HEK293 (cell line): Measurements from ENCODE around the gene HOXC5.
A peak's percentile ranks its signal among the peaks of the same experiment; 100 is the strongest.

ENCODE experiments used
- CTCF ChIA-PET: fragments of 350-600 bp; formaldehyde crosslinking; extraction: SDS; loops from one replicate; lab custom pipeline; 2021; ENCODE audit warnings: antibody characterized with exemption; lab: Yijun Ruan, JAX
- POLR2A ChIA-PET: fragments of 300-600 bp; formaldehyde crosslinking; extraction: SDS; loops from one replicate; lab custom pipeline; 2020; ENCODE audit warnings: antibody characterized with exemption, inconsistent platforms; lab: Yijun Ruan, JAX
- H3K27ac ChIP-seq: fragments of 200-500 bp; sonication (Bioruptor generic); 2 replicates; pipeline ENCODE4 v1.5.1; 2014; ENCODE audit warnings: low read depth, low read length, control low read depth, inconsistent platforms; ENCODE audit errors: extremely low read depth
- H3K36me3 ChIP-seq, 2 experiments: fragments of 200-500 bp in 1 of 2; sonication (Bioruptor generic) in 1 of 2; 1 replicate in 1 of 2; 2 replicates in 1 of 2; pipeline ENCODE4 v1.5.1; 2014 to 2017; ENCODE audit warnings: inconsistent platforms in 2 of 2, low read length in 2 of 2; ENCODE audit not compliant: control insufficient read depth in 2 of 2, insufficient read depth in 1 of 2
- H3K4me1 ChIP-seq: fragments of 200-500 bp; sonication (Bioruptor generic); 2 replicates; pipeline ENCODE4 v1.5.1; 2014; ENCODE audit warnings: mild to moderate bottlenecking, low read length, inconsistent platforms; ENCODE audit not compliant: control insufficient read depth, insufficient read depth
- H3K4me3 ChIP-seq: 2 replicates; pipeline ENCODE4 v1.5.1; 2011; ENCODE audit warnings: low read depth, mild to moderate bottlenecking, control low read depth, low read length, moderate library complexity
- H3K9me3 ChIP-seq: fragments of 200-500 bp; sonication (Bioruptor generic); 2 replicates; pipeline ENCODE4 v1.5.1; 2014; ENCODE audit warnings: low read depth, low read length, inconsistent platforms; ENCODE audit not compliant: control insufficient read depth, insufficient read depth
- HOXC10 ChIP-seq: sonication (generic); formaldehyde crosslinking; IDR thresholded peaks from 2 replicates; pipeline ENCODE4 v1.8.1; 2023; ENCODE audit warnings: mild to moderate bottlenecking, missing genetic modification reagents
- KLF17 ChIP-seq: fragments of 450-650 bp; formaldehyde crosslinking; IDR thresholded peaks from 2 replicates; pipeline ENCODE4 v1.5.1; 2016; ENCODE audit warnings: missing biosample characterization, missing genetic modification characterization
- KLF8 ChIP-seq: fragments of 450-650 bp; formaldehyde crosslinking; IDR thresholded peaks from 2 replicates; pipeline ENCODE4 v1.5.1; 2016; ENCODE audit warnings: missing biosample characterization, missing genetic modification characterization
- MZF1 ChIP-seq: fragments of 450-650 bp; formaldehyde crosslinking; IDR thresholded peaks from 2 replicates; pipeline ENCODE4 v1.5.1; 2017; ENCODE audit warnings: missing biosample characterization, missing genetic modification characterization, borderline replicate concordance
- PATZ1 ChIP-seq: fragments of 450-650 bp; formaldehyde crosslinking; IDR thresholded peaks from 2 replicates; pipeline ENCODE4 v1.5.1; 2016; ENCODE audit warnings: missing biosample characterization, missing genetic modification characterization
- PRDM6 ChIP-seq: fragments of 450-650 bp; formaldehyde crosslinking; IDR thresholded peaks from 2 replicates; pipeline ENCODE4 v1.5.1; 2017; ENCODE audit warnings: missing biosample characterization, missing genetic modification characterization
- ZBTB10 ChIP-seq: fragments of 450-650 bp; formaldehyde crosslinking; IDR thresholded peaks from 2 replicates; pipeline ENCODE4 v1.5.1; 2016; ENCODE audit warnings: missing biosample characterization, missing genetic modification characterization
- ZBTB17 ChIP-seq: fragments of 450-650 bp; formaldehyde crosslinking; IDR thresholded peaks from 2 replicates; pipeline ENCODE4 v1.5.1; 2016; ENCODE audit warnings: missing biosample characterization, missing genetic modification characterization
- ZBTB20 ChIP-seq: fragments of 450-650 bp; formaldehyde crosslinking; IDR thresholded peaks from 2 replicates; pipeline ENCODE4 v1.5.1; 2016; ENCODE audit warnings: missing biosample characterization, missing genetic modification characterization
- ZNF114 ChIP-seq: fragments of 450-650 bp; formaldehyde crosslinking; IDR thresholded peaks from 2 replicates; pipeline ENCODE4 v1.5.0; 2017; ENCODE audit warnings: missing biosample characterization, missing genetic modification characterization
- ZNF132 ChIP-seq: fragments of 450-650 bp; formaldehyde crosslinking; IDR thresholded peaks from 2 replicates; pipeline ENCODE4 v1.5.1; 2017; ENCODE audit warnings: missing biosample characterization, missing genetic modification characterization, borderline replicate concordance
- ZNF239 ChIP-seq: fragments of 450-650 bp; formaldehyde crosslinking; IDR thresholded peaks from 2 replicates; pipeline ENCODE4 v1.5.1; 2016; ENCODE audit warnings: missing biosample characterization, missing genetic modification characterization
- ZNF335 ChIP-seq: fragments of 450-650 bp; formaldehyde crosslinking; conservative IDR thresholded peaks from 2 replicates; pipeline ENCODE4 v1.5.1; 2016; ENCODE audit warnings: missing biosample characterization, missing genetic modification characterization
- ZNF366 ChIP-seq: fragments of 450-650 bp; formaldehyde crosslinking; conservative IDR thresholded peaks from 2 replicates; pipeline ENCODE4 v1.5.1; 2016; ENCODE audit warnings: missing biosample characterization, missing genetic modification characterization
- ZNF394 ChIP-seq: fragments of 450-650 bp; formaldehyde crosslinking; IDR thresholded peaks from 2 replicates; pipeline ENCODE4 v1.5.1; 2016; ENCODE audit warnings: missing biosample characterization, missing genetic modification characterization, mild to moderate bottlenecking, moderate library complexity, borderline replicate concordance
- ZNF423 ChIP-seq: fragments of 450-650 bp; formaldehyde crosslinking; IDR thresholded peaks from 2 replicates; pipeline ENCODE4 v1.5.1; 2016; ENCODE audit warnings: missing biosample characterization, missing genetic modification characterization
- ZNF488 ChIP-seq: fragments of 450-650 bp; formaldehyde crosslinking; IDR thresholded peaks from 2 replicates; pipeline ENCODE4 v1.5.1; 2016; ENCODE audit warnings: missing biosample characterization, missing genetic modification characterization
- ZNF530 ChIP-seq: fragments of 450-650 bp; formaldehyde crosslinking; IDR thresholded peaks from 2 replicates; pipeline ENCODE4 v1.5.1; 2016; ENCODE audit warnings: low read depth, missing biosample characterization, missing genetic modification characterization
- ZNF600 ChIP-seq: fragments of 450-650 bp; formaldehyde crosslinking; IDR thresholded peaks from 2 replicates; pipeline ENCODE4 v1.5.1; 2016; ENCODE audit warnings: missing biosample characterization, missing genetic modification characterization
- ZNF624 ChIP-seq: fragments of 450-650 bp; formaldehyde crosslinking; IDR thresholded peaks from 2 replicates; pipeline ENCODE4 v1.5.1; 2017; ENCODE audit warnings: missing biosample characterization, missing genetic modification characterization
- ZNF692 ChIP-seq: fragments of 450-650 bp; formaldehyde crosslinking; IDR thresholded peaks from 2 replicates; pipeline ENCODE4 v1.5.1; 2016; ENCODE audit warnings: missing biosample characterization, missing genetic modification characterization
- ZNF785 ChIP-seq: fragments of 450-650 bp; formaldehyde crosslinking; IDR thresholded peaks from 2 replicates; pipeline ENCODE4 v1.5.1; 2016; ENCODE audit warnings: missing biosample characterization, missing genetic modification characterization
- ZNF843 ChIP-seq: fragments of 450-650 bp; formaldehyde crosslinking; IDR thresholded peaks from 2 replicates; pipeline ENCODE4 v1.5.1; 2016; ENCODE audit warnings: missing biosample characterization, missing genetic modification characterization
- ZXDB ChIP-seq: fragments of 450-650 bp; formaldehyde crosslinking; IDR thresholded peaks from 2 replicates; pipeline ENCODE4 v1.5.1; 2016; ENCODE audit warnings: missing biosample characterization, missing genetic modification characterization

Gene HOXC5

GRCh38 chr12:54051026-54051842 lies 18.4 kb downstream of the HOXC5 start (continued):
- TF ChIP-seq ZBTB10 (no peak), ZNF600 (peak; percentile 89), HOXC10 (no peak), MZF1 (peak; percentile 62; the same call in 1 of the 2 replicates)

- Histone ChIP-seq H3K27ac (peak overlapping the region; percentile 99), H3K9me3 (no peaks in the 10 kb centered on the region), H3K4me1 (peaks cover 68% of the 10 kb centered on the region), H3K36me3 (peaks cover 4 to 26% of the 10 kb centered on the region in 2 experiments), H3K4me3 (no peak overlapping the region)
- POLR2A ChIA-PET, result interaction anchor here (0.7 to 3.3 kb wide), 5 partner anchors 11 to 426 kb away, joined by 4 to 18 read pairs (median 8); partner anchors contain the start of gene HOXC5
- CTCF ChIA-PET, result interaction anchor here (0.7 to 2.1 kb wide), 7 partner anchors 18 to 327 kb away, joined by 3 to 10 read pairs (median 4); no protein-coding TSS in a partner anchor
- no peak for TF ChIP-seq ZNF530
- TF ChIP-seq ZNF394, result no peak; the same call in 1 of the 2 replicates
- peak; percentile 99 for TF ChIP-seq ZNF366 (tag by site-specific recombination)
- peak; percentile 59 for TF ChIP-seq ZBTB17 (tag by site-specific recombination)
- no peak for TF ChIP-seq ZNF785 (tag by site-specific recombination)
- TF ChIP-seq ZNF239 (tag by site-specific recombination), result no peak
- no peak for TF ChIP-seq ZNF624 (tag by site-specific recombination)
- no peak for TF ChIP-seq ZBTB20 (tag by site-specific recombination)
- TF ChIP-seq ZNF488 (tag by site-specific recombination), result peak; percentile 98
- TF ChIP-seq ZNF843, result peak; percentile 100
- TF ChIP-seq PATZ1 (tag by site-specific recombination), result no peak
- TF ChIP-seq KLF17 (tag by site-specific recombination), result no peak; the same call in none of the 2 replicates
- TF ChIP-seq ZNF335, result peak; percentile 96
- peak; percentile 59; the same call in 1 of the 2 replicates for TF ChIP-seq KLF8
- TF ChIP-seq ZNF132 (tag by site-specific recombination), result no peak
- TF ChIP-seq ZNF114 (tag by site-specific recombination), result no peak
- TF ChIP-seq ZXDB (tag by site-specific recombination), result peak; percentile 98
- TF ChIP-seq PRDM6 (tag by site-specific recombination), result peak; percentile 100
- TF ChIP-seq ZNF692 (tag by site-specific recombination), result peak; percentile 75
- no peak for TF ChIP-seq ZNF423 (tag by site-specific recombination)
These were observed 19.1 kb downstream of the HOXC5 start for GRCh38 chr12:54051874-54052437.
